ENCODE data around the gene CYTL1.

GRCh38 chr4:5067908-5068307, 48.6 kb upstream of the CYTL1 start:
- TF ChIP-seq, protein P1, sequence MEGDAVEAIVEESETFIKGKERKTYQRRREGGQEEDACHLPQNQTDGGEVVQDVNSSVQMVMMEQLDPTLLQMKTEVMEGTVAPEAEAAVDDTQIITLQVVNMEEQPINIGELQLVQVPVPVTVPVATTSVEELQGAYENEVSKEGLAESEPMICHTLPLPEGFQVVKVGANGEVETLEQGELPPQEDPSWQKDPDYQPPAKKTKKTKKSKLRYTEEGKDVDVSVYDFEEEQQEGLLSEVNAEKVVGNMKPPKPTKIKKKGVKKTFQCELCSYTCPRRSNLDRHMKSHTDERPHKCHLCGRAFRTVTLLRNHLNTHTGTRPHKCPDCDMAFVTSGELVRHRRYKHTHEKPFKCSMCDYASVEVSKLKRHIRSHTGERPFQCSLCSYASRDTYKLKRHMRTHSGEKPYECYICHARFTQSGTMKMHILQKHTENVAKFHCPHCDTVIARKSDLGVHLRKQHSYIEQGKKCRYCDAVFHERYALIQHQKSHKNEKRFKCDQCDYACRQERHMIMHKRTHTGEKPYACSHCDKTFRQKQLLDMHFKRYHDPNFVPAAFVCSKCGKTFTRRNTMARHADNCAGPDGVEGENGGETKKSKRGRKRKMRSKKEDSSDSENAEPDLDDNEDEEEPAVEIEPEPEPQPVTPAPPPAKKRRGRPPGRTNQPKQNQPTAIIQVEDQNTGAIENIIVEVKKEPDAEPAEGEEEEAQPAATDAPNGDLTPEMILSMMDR (IDR thresholded peaks at IDR 0.05): no peak
- TF ChIP-seq POLR2A (IDR thresholded peaks at IDR 0.05): no peak

Data from uterus (tissue), 2 donors.